ENCODE measurements around the gene LRCH1. TPM values are rescaled to one million over a fixed set of nuclear protein-coding genes. Genes with fewer than 3 reads are reported as not detected.

The LRCH1 gene
- polyA plus RNA-seq, 1 donor (not counting 4 experiments of a cell fraction or from before 2014, with no cell fraction given), result 16.2 TPM

GRCh38 chr13:46561286-46561685, 8.3 kb downstream of the LRCH1 start:
- peaks cover 2% of the 10 kb centered on the region for H3K9me1 ChIP-seq (ENCODE audit: control insufficient read depth, extremely low read depth, insufficient read depth, low read length)
- no peak overlapping the region for H3K27ac ChIP-seq (ENCODE audit: control insufficient read depth, insufficient read depth, low read length)
- DNase-seq (ENCODE audit: low read depth, low spot score) (no peak), FAIRE-seq (no peak)
- dilution Hi-C loops (cut with MboI; ENCODE audit: extremely low pct_ligation_motif_present, low sequenced_read_pairs), result no loop called here
- TF ChIP-seq EZH2 (IDR thresholded peaks at IDR 0.05; ENCODE audit: low read length), result no peak
- no peak for TF ChIP-seq CTCF (optimal IDR thresholded peaks at IDR 0.05 in 1 of 3, IDR thresholded peaks at IDR 0.05 in 1 of 3, conservative IDR thresholded peaks at IDR 0.05 in 1 of 3; ENCODE audit: extremely low read depth in 1 of 3, insufficient read depth in 2 of 3, low read length in 3 of 3)
- peaks cover 31% of the 10 kb centered on the region for H4K20me1 ChIP-seq (ENCODE audit: control insufficient read depth, extremely low read depth, insufficient read depth, low read length)
- peaks cover 24% of the 10 kb centered on the region for H3K4me1 ChIP-seq (ENCODE audit: control insufficient read depth, extremely low read depth, insufficient read depth, low read length)
- H3K27me3 ChIP-seq (ENCODE audit: control insufficient read depth, extremely low read depth, insufficient read depth, low read length), result no peaks in the 10 kb centered on the region
- H3K4me2 ChIP-seq (ENCODE audit: control insufficient read depth, extremely low read depth, insufficient read depth, low read depth, low read length), result no peak overlapping the region
- H3K9ac ChIP-seq (ENCODE audit: control insufficient read depth, extremely low read depth, insufficient read depth, low read length), result no peak overlapping the region
- peaks cover 94% of the 10 kb centered on the region for H3K79me2 ChIP-seq (ENCODE audit: control insufficient read depth, insufficient read depth, low read length)
- H3K36me3 ChIP-seq (ENCODE audit: control insufficient read depth in 2 of 2, extremely low read depth in 1 of 2, insufficient read depth in 2 of 2, low read length in 2 of 2), result peaks cover 0 to 4% of the 10 kb centered on the region in 2 experiments
- no peaks in the 10 kb centered on the region for H3K9me3 ChIP-seq (ENCODE audit: control insufficient read depth, low read depth, low read length)
- no peak overlapping the region for H2AFZ ChIP-seq (ENCODE audit: control insufficient read depth, low read length)
- H3K4me3 ChIP-seq (ENCODE audit: control insufficient read depth in 2 of 3, extremely low read depth in 1 of 3, insufficient read depth in 2 of 3, low read depth in 1 of 3, low read length in 3 of 3), result no peak overlapping the region

- DNase-seq (ENCODE audit: low read depth, low spot score), result no peak
- no peaks in the 10 kb centered on the region for H3K27me3 ChIP-seq (ENCODE audit: control insufficient read depth, extremely low read depth, insufficient read depth, low read length)
- no peak overlapping the region for H3K4me3 ChIP-seq (ENCODE audit: control insufficient read depth in 2 of 3, extremely low read depth in 1 of 3, insufficient read depth in 2 of 3, low read depth in 1 of 3, low read length in 3 of 3)
- H3K9me3 ChIP-seq (ENCODE audit: control insufficient read depth, low read depth, low read length), result no peaks in the 10 kb centered on the region
- H3K9ac ChIP-seq (ENCODE audit: control insufficient read depth, extremely low read depth, insufficient read depth, low read length), result no peak overlapping the region
- H3K79me2 ChIP-seq (ENCODE audit: control insufficient read depth, insufficient read depth, low read length), result peaks cover 94% of the 10 kb centered on the region
- peaks cover 31% of the 10 kb centered on the region for H4K20me1 ChIP-seq (ENCODE audit: control insufficient read depth, extremely low read depth, insufficient read depth, low read length)
- H3K36me3 ChIP-seq (ENCODE audit: control insufficient read depth in 2 of 2, extremely low read depth in 1 of 2, insufficient read depth in 2 of 2, low read length in 2 of 2), result peaks cover 0 to 4% of the 10 kb centered on the region in 2 experiments
- dilution Hi-C loops (cut with MboI; ENCODE audit: extremely low pct_ligation_motif_present, low sequenced_read_pairs), result no loop called here
- H3K4me2 ChIP-seq (ENCODE audit: control insufficient read depth, extremely low read depth, insufficient read depth, low read depth, low read length), result no peak overlapping the region
- peaks cover 24% of the 10 kb centered on the region for H3K4me1 ChIP-seq (ENCODE audit: control insufficient read depth, extremely low read depth, insufficient read depth, low read length)
- no peak overlapping the region for H3K27ac ChIP-seq (ENCODE audit: control insufficient read depth, insufficient read depth, low read length)
- peaks cover 2% of the 10 kb centered on the region for H3K9me1 ChIP-seq (ENCODE audit: control insufficient read depth, extremely low read depth, insufficient read depth, low read length)
- no peak overlapping the region for H2AFZ ChIP-seq (ENCODE audit: control insufficient read depth, low read length)
- TF ChIP-seq EZH2 (IDR thresholded peaks at IDR 0.05; ENCODE audit: low read length) (no peak), CTCF (optimal IDR thresholded peaks at IDR 0.05 in 1 of 3, IDR thresholded peaks at IDR 0.05 in 1 of 3, conservative IDR thresholded peaks at IDR 0.05 in 1 of 3; ENCODE audit: extremely low read depth in 1 of 3, insufficient read depth in 2 of 3, low read length in 3 of 3) (no peak)
- FAIRE-seq, result peak; percentile 66
Observed at GRCh38 chr13:46561691-46562090, 8.7 kb downstream of the LRCH1 start.
